SK-N-SH treated with all-trans-retinoic acid at 6 μM for 48 hours (cell line): ENCODE measurements around the gene DDAH1.

Experiments used
- ATAC-seq: fragments of 200-7000 bp; cut with Tn5 transposase; 3 replicates; pipeline ENCODE4 v1.9.1; 2020; ENCODE audit warnings: mild to moderate bottlenecking, moderate library complexity
- ARNTL ChIP-seq: fragments of 450-650 bp; formaldehyde crosslinking; IDR thresholded peaks from 2 replicates; pipeline ENCODE4 v1.5.0; 2020; ENCODE audit warnings: low read depth, mild to moderate bottlenecking, moderate library complexity, borderline replicate concordance
- BACH2 ChIP-seq: fragments of 250-450 bp; sonication (Bioruptor Pico); IDR thresholded peaks from 2 replicates; pipeline ENCODE4 v1.9.0; 2021; ENCODE audit warnings: mild to moderate bottlenecking, borderline replicate concordance
- CSDC2 ChIP-seq: fragments of 250-450 bp; sonication (Bioruptor Pico); IDR thresholded peaks from 2 replicates; pipeline ENCODE4 v1.5.0; 2020; ENCODE audit warnings: mild to moderate bottlenecking, moderate library complexity
- ESRRG ChIP-seq: fragments of 250-450 bp; sonication (Bioruptor Pico); IDR thresholded peaks from 2 replicates; pipeline ENCODE4 v1.6.1; 2021; ENCODE audit warnings: mild to moderate bottlenecking
- GLIS3 ChIP-seq: fragments of 250-450 bp; sonication (Bioruptor Pico); IDR thresholded peaks from 2 replicates; pipeline ENCODE4 v1.5.0; 2020; ENCODE audit warnings: mild to moderate bottlenecking, moderate library complexity
- ISL1 ChIP-seq: fragments of 250-450 bp; sonication (Bioruptor Pico); IDR thresholded peaks from 2 replicates; pipeline ENCODE4 v2.1.2; 2022; ENCODE audit warnings: mild to moderate bottlenecking, moderate library complexity
- PPARA ChIP-seq: fragments of 250-450 bp; sonication (Bioruptor Pico); IDR thresholded peaks from 2 replicates; pipeline ENCODE4 v1.5.0; 2020; ENCODE audit warnings: mild to moderate bottlenecking, borderline replicate concordance
- SNAI2 ChIP-seq: fragments of 250-450 bp; sonication (Bioruptor Pico); IDR thresholded peaks from 2 replicates; pipeline ENCODE4 v1.5.0; 2020; ENCODE audit warnings: mild to moderate bottlenecking, moderate library complexity
- TCF4 ChIP-seq: fragments of 250-450 bp; sonication (Bioruptor Pico); IDR thresholded peaks from 2 replicates; pipeline ENCODE4 v1.8.0; 2021; ENCODE audit warnings: mild to moderate bottlenecking, moderate library complexity, borderline replicate concordance
- TOX ChIP-seq: fragments of 250-450 bp; sonication (Bioruptor Pico); IDR thresholded peaks from 2 replicates; pipeline ENCODE4 v1.8.0; 2021; ENCODE audit warnings: mild to moderate bottlenecking, moderate library complexity, borderline replicate concordance
- ZC3H10 ChIP-seq: fragments of 250-450 bp; sonication (Bioruptor Pico); IDR thresholded peaks from 2 replicates; pipeline ENCODE4 v1.5.1; 2021; ENCODE audit warnings: mild to moderate bottlenecking, moderate library complexity
- ZFP3 ChIP-seq: fragments of 250-450 bp; sonication (Bioruptor Pico); IDR thresholded peaks from 2 replicates; pipeline ENCODE4 v1.5.0; 2020; ENCODE audit warnings: mild to moderate bottlenecking, moderate library complexity
- ZFP30 ChIP-seq: fragments of 450-650 bp; formaldehyde crosslinking; IDR thresholded peaks from 2 replicates; pipeline ENCODE4 v1.5.0; 2022; ENCODE audit warnings: mild to moderate bottlenecking, moderate library complexity
- ZNF565 ChIP-seq: fragments of 450-650 bp; formaldehyde crosslinking; conservative IDR thresholded peaks from 2 replicates; pipeline ENCODE4 v1.5.0; 2020; ENCODE audit warnings: low read depth, mild to moderate bottlenecking, moderate library complexity
- ZNF70 ChIP-seq: fragments of 450-650 bp; formaldehyde crosslinking; IDR thresholded peaks from 2 replicates; pipeline ENCODE4 v1.5.0; 2020; ENCODE audit warnings: mild to moderate bottlenecking, moderate library complexity
- ZNF8 ChIP-seq: fragments of 450-650 bp; formaldehyde crosslinking; IDR thresholded peaks from 2 replicates; pipeline ENCODE4 v1.5.0; 2020; ENCODE audit warnings: mild to moderate bottlenecking, moderate library complexity
- TF ChIP-seq, protein P1 (sequence below): fragments of 250-450 bp; sonication (Bioruptor Pico); IDR thresholded peaks from 2 replicates; pipeline ENCODE4 v1.5.0; 2020; ENCODE audit warnings: mild to moderate bottlenecking, moderate library complexity
- TF ChIP-seq, protein P2 (sequence below): fragments of 250-450 bp; sonication (Bioruptor Pico); IDR thresholded peaks from 2 replicates; pipeline ENCODE4 v1.8.0; 2021; ENCODE audit warnings: low read depth, mild to moderate bottlenecking, moderate library complexity, borderline replicate concordance
- TF ChIP-seq, protein P3 (sequence below): fragments of 250-450 bp; sonication (Bioruptor Pico); IDR thresholded peaks from 2 replicates; pipeline ENCODE4 v1.8.0; 2020; ENCODE audit warnings: mild to moderate bottlenecking, moderate library complexity, borderline replicate concordance
- TF ChIP-seq, protein P4 (sequence below): fragments of 250-450 bp; sonication (Bioruptor Pico); IDR thresholded peaks from 2 replicates; pipeline ENCODE4 v1.5.1; 2020; ENCODE audit warnings: low read depth, mild to moderate bottlenecking, moderate library complexity

Gene DDAH1

DNA sequence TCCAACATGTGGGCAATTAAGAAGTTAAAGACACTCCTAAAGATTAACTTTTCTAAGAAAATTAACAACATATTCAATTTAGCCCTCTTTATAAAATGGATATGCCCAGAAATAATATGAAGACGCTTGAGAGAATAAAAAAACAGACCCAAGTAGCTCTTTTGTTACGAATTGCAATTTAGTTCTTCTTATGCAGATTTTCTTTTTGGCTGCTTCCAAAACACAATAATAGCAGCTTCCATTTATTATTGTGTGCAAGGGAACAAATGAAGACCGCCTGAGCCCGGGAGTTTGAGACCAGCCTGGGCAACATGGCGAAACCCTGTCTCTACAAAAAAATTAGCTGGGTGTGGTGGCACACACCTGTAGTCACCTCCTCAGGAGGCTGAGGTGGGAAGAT, 138.1 kb downstream of the DDAH1 start (continued):
- TF ChIP-seq, protein P1, sequence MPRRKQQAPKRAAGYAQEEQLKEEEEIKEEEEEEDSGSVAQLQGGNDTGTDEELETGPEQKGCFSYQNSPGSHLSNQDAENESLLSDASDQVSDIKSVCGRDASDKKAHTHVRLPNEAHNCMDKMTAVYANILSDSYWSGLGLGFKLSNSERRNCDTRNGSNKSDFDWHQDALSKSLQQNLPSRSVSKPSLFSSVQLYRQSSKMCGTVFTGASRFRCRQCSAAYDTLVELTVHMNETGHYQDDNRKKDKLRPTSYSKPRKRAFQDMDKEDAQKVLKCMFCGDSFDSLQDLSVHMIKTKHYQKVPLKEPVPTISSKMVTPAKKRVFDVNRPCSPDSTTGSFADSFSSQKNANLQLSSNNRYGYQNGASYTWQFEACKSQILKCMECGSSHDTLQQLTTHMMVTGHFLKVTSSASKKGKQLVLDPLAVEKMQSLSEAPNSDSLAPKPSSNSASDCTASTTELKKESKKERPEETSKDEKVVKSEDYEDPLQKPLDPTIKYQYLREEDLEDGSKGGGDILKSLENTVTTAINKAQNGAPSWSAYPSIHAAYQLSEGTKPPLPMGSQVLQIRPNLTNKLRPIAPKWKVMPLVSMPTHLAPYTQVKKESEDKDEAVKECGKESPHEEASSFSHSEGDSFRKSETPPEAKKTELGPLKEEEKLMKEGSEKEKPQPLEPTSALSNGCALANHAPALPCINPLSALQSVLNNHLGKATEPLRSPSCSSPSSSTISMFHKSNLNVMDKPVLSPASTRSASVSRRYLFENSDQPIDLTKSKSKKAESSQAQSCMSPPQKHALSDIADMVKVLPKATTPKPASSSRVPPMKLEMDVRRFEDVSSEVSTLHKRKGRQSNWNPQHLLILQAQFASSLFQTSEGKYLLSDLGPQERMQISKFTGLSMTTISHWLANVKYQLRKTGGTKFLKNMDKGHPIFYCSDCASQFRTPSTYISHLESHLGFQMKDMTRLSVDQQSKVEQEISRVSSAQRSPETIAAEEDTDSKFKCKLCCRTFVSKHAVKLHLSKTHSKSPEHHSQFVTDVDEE (CRISPR knock-in tag) = no peak
- TF ChIP-seq ESRRG (CRISPR knock-in tag) (no peak), ZNF8 (CRISPR knock-in tag) (no peak)

DNA sequence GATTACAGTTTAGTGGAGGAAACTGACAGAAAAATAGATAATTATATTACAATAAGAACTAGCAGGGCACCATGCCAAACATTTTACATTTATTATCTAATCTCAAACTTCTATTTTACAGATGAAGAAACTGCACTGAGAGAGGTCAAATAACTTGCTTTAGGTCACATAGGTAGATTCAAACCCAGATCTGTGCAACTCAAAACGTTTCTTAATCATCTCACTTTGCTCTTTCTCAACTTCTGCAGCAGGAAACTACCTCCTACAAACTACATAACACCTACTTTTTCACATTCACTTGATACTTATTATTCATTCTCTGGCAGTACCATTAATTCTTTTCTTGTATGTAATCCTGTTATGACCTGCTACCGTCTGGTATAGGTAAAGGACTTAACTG, 138.6 kb downstream of the DDAH1 start:
- TF ChIP-seq PPARA (CRISPR knock-in tag) = no peak
- TF ChIP-seq ZNF70 (CRISPR knock-in tag) = no peak
- TF ChIP-seq SNAI2 = no peak
- no peak for ATAC-seq

DNA sequence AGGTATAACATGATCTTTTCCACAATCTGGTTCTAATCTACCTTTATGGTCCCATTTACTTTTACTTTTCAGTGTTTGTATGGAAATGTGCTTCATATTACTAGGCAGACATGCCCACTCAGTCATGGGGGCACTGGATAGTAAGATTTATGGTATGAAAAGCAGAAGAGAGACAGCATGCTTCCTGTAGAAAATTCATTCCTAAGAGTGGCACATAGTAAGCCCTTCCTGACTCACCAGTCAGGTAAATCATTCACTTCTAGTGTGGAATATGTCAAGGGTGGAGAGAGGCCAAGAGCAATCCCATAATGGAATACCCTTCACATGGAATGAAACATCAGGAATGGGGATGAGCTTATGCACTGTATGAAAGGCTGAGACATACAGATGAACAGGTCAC, 139.0 kb downstream of the DDAH1 start:
- TF ChIP-seq ZNF70 (CRISPR knock-in tag) = no peak
- TF ChIP-seq ISL1 = peak; percentile 75
- TF ChIP-seq TCF4 = no peak
- TF ChIP-seq ZNF8 (CRISPR knock-in tag) = no peak
- TF ChIP-seq BACH2 = no peak
- TF ChIP-seq, protein P1 (CRISPR knock-in tag) = no peak
- TF ChIP-seq, protein P2, sequence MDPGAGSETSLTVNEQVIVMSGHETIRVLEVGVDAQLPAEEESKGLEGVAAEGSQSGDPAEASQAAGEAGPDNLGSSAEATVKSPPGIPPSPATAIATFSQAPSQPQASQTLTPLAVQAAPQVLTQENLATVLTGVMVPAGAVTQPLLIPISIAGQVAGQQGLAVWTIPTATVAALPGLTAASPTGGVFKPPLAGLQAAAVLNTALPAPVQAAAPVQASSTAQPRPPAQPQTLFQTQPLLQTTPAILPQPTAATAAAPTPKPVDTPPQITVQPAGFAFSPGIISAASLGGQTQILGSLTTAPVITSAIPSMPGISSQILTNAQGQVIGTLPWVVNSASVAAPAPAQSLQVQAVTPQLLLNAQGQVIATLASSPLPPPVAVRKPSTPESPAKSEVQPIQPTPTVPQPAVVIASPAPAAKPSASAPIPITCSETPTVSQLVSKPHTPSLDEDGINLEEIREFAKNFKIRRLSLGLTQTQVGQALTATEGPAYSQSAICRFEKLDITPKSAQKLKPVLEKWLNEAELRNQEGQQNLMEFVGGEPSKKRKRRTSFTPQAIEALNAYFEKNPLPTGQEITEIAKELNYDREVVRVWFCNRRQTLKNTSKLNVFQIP (CRISPR knock-in tag) = no peak
- TF ChIP-seq CSDC2 (CRISPR knock-in tag) = no peak
- no peak for TF ChIP-seq ZC3H10
- TF ChIP-seq PPARA (CRISPR knock-in tag) = no peak
- peak; percentile 51; the same call in 1 of the 2 replicates for TF ChIP-seq TOX (CRISPR knock-in tag)
- peak; percentile 18; the same call in 1 of the 2 replicates for TF ChIP-seq ZFP3 (CRISPR knock-in tag)
- TF ChIP-seq, protein P3, sequence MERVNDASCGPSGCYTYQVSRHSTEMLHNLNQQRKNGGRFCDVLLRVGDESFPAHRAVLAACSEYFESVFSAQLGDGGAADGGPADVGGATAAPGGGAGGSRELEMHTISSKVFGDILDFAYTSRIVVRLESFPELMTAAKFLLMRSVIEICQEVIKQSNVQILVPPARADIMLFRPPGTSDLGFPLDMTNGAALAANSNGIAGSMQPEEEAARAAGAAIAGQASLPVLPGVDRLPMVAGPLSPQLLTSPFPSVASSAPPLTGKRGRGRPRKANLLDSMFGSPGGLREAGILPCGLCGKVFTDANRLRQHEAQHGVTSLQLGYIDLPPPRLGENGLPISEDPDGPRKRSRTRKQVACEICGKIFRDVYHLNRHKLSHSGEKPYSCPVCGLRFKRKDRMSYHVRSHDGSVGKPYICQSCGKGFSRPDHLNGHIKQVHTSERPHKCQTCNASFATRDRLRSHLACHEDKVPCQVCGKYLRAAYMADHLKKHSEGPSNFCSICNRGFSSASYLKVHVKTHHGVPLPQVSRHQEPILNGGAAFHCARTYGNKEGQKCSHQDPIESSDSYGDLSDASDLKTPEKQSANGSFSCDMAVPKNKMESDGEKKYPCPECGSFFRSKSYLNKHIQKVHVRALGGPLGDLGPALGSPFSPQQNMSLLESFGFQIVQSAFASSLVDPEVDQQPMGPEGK (CRISPR knock-in tag) = peak; percentile 45; the same call in 1 of the 2 replicates
- no peak for TF ChIP-seq ZFP30 (CRISPR knock-in tag)
- no peak for TF ChIP-seq ARNTL (CRISPR knock-in tag)
- TF ChIP-seq ESRRG (CRISPR knock-in tag) = no peak
- TF ChIP-seq, protein P4, sequence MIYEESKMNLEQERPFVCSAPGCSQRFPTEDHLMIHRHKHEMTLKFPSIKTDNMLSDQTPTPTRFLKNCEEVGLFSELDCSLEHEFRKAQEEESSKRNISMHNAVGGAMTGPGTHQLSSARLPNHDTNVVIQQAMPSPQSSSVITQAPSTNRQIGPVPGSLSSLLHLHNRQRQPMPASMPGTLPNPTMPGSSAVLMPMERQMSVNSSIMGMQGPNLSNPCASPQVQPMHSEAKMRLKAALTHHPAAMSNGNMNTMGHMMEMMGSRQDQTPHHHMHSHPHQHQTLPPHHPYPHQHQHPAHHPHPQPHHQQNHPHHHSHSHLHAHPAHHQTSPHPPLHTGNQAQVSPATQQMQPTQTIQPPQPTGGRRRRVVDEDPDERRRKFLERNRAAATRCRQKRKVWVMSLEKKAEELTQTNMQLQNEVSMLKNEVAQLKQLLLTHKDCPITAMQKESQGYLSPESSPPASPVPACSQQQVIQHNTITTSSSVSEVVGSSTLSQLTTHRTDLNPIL (CRISPR knock-in tag) = no peak
- TF ChIP-seq SNAI2 = no peak
- TF ChIP-seq GLIS3 (CRISPR knock-in tag) = no peak
- no peak for TF ChIP-seq ZNF565 (CRISPR knock-in tag)
- peak; percentile 22 for ATAC-seq
